Esophagus squamous epithelium (tissue), 4 donors: ENCODE data around the gene GCLM.
"Not testable (repeated sequence)": the region's sequence is repeated elsewhere in the genome, so short reads cannot be mapped to it uniquely, and the experiment has no call there.

Source experiments
- CTCF ChIP-seq, 6 experiments: fragments of 450-650 bp in 4 of 6; fragments of 200-600 bp in 2 of 6; sonication (generic) in 2 of 6; IDR thresholded peaks; one replicate each; pipeline ENCODE4 v1.5.1; 2016 to 2019; ENCODE audit warnings: antibody characterized with exemption in 6 of 6, mild to moderate bottlenecking in 4 of 6, moderate library complexity in 4 of 6
- POLR2A ChIP-seq, 4 donors: fragments of 450-650 bp; IDR thresholded peaks; one replicate each; pipeline ENCODE4 v1.6.1; 2017; ENCODE audit warnings: antibody characterized with exemption in 4 of 4, mild to moderate bottlenecking in 4 of 4, moderate library complexity in 3 of 4

DNA sequence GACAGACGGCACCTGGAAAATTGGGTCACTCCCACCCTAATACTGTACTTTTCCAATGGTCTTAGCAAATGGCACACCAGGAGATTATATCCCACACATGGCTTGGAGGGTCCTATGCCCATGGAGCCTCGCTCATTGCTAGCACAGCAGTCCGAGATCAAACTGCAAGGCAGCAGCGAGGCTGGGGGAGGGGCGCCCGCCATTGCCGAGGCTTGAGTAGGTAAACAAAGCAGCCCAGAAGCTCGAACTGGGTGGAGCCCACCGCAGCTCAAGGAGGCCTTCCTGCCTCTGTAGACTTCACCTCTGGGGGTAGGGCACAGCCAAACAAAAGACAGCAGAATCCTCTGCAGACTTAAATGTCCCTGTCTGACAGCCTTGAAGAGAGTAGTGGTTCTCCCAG lies 53.2 kb downstream of the GCLM start:
- not testable (repeated sequence) for TF ChIP-seq CTCF, POLR2A (IDR thresholded peaks at IDR 0.05)
